DMS53 (cell line): ENCODE results near the gene ZNF136.
A peak's percentile ranks its signal among the peaks of the same experiment; 100 is the strongest.

Experiments used
- DNase-seq: peaks from one replicate; lab custom pipeline; 2025; lab: John Stamatoyannopoulos, UW

ZNF136 gene

DNA sequence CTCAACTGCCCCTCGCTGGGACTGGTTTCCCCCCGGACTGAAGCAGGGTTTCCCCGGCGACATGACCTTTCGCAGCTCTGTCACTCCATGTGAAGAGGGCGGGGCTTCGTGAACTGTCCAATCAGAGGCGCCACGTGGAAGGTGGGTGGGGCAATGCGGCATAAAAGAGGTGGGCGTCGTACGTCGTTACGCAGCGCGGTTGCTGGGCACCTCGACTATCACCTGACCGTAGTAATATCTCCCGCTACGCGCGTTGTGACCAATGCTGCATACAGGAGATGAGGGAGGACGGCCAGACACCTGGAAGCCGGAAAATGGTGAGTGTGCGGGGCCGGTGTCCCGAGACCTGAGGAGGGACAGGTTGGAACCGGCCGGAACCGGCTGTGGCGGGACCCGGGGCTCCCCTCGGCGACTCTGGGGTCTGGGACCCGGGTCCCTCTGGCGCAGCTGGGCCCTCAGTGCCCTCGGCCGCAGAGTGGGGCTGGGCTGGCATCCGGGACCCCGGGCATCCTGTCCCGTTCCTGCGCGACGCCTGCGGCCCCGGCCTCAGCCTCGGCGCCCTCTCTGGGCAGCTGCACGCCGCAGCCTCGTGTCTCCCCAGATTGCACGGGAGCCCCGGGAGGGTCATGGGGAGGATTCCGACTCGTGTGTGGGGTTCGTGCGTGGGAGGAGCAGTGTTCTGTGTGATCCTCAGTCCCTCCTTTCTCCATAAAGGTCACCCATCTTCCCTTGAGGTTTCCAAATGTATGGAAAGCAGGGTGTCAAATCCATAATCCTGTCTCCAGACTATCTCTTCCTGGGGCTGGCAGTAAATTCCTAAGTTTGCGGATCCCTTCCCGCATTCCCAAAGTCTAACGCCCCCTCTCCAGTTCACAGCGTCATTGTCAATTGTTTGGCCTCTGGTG lies 32.2 kb downstream of the ZNF136 start:
- peak; percentile 92 for DNase-seq

DNA sequence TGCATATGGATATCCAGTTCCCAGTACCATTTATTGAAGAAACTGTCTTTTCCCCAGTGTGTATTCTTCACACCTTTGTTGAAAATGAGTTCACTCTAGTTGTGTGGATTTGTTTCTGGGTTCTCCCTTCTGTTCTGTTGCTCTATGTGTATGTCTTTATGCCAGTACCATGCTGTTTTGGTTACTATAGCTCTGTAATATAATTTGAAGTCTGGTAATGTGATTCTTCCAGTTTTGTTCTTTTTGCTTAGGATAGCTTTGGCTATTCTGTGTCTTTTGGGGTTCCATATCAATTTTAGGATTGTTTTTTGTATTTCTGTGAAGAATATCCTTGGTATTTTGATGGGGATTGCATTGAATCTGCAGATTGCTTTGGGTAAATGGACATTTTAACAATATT lies 35.2 kb downstream of the ZNF136 start:
- DNase-seq: no peak

DNA sequence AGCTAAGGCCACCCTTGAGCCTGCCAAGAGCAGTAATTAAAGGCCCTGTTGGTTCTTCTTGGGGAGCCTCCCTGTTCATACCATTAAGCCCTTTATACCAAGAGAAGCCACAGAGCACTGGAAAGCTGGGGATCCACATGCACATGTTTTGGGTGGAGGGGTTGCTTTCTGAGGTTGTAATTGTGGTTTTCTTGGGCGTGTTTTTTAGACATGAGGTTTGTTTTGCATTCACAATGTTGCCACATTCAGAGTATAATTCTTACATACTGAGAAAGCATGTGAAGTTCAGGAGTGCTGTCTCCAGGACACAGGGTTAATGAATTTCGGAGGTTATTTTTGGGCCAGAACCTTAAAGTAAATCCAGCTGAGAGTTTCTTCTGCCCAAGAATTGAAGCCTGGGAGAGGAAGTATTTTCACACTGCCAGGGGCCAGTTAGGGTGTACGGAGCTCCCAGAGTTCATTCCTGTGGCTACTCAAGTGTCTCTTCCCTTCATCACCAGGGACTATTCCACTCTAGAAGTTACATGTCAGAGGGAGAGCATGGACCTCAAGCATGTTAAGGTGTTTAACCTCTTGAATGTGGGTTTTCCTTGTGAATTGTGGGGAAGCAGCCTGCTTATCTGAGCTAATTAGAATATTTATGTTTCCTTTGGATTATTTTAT lies 37.0 kb downstream of the ZNF136 start:
- no peak for DNase-seq

DNA sequence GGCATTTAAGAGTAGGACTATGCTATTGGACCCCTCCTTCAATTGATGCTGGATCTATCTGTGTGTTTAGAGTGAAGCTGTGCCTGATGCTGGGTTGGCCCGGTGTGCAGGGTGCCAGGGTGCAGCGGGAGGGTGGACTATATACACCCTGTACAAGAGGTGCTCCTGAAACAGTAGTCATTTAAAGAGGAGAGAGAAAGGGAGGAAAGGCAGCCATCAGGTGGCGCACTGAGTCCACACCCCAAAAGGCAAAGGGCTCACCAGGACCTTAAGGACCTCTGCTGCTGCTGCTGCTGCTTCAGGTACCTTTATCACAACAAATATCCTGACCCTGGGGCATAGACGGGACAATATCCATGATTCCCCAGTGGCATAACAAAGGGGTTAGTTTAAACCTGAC lies 39.4 kb downstream of the ZNF136 start:
- DNase-seq: peak; percentile 48

DNA sequence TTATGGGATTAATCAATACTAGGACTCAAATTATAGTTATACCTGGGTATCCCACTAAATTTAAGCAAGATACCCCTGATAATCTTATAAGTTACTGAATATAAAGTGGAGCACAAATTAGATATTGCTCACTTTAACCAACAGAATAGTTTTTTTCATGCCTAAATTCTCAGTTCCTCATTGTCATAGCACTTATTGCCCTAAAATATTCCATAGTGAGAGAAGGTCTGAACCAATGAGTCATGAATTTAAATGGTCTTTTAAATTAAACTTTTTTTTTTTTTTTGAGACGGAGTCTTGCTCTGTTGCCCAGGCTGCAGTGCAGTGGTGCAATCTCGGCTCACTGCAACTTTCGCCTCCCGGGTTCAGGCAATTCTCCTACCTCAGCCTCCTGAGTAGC lies 42.4 kb downstream of the ZNF136 start:
- no peak for DNase-seq

DNA sequence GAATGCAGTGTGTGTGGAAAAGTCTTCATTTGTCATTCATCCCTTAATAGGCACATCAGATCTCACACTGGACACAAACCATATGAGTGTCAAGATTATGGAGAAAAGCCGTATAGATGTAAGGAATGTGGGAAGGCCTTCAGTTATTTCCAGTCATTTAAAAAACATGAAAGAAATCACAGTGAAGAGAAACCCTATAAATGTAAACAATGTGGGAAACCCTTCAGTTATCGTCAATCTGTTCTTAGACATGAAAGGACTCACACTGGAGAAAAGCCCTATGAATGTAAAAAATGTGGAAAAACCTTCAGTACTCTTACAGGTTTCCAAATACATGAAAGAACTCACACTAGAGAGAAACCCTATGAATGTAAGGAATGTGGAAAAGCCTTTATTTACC lies 45.3 kb downstream of the ZNF136 start:
- no peak for DNase-seq

DNA sequence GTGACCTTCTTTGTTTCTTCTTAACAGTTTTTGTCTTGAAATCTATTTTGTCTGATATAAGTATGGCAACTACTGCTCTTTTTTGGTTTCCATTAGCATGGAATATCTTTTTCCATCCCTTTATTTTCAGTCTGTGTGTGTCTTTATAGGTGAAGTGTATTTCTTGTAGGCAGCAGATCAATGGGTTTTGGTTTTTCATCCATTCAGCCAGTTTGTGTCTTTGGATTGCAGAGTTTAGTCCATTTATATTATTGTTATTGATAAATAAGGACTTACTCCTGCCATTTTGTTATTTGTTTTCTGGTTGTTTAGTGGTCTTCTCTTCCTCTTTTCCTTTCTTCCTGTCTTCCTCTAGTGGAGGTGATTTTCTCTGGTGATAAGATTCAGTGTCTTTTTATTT lies 54.4 kb downstream of the ZNF136 start:
- DNase-seq: no peak

DNA sequence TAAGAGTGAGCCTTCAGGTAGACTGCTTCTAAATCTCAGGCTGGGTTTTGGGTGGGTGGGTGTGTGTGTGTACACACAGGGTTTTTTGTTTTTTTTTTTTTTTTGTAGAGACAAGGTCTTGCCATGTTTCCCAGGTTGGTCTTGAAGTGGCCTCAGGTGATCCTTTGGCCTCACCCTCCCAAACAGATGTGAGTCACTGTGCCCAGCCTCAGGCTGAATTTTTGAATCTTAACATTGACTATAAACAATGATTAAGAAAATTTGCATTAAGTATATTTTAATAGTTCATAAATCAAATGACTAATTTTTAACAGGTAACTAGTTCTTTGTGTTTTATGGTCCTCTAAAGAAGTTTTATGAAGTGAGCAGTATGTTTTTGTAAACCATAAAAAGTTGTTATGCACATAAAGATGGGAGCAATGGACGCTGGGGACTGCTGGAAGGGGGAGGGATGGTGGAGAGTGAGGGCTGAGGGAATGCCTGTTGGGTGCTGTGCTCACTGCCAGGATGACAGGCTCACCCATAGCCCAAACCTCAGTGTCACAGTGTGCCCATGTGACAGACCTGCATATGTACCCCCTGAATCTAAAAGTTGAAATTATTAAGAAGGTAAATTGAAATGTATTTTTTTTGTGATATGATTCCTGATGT lies 60.2 kb downstream of the ZNF136 start:
- no peak for DNase-seq

DNA sequence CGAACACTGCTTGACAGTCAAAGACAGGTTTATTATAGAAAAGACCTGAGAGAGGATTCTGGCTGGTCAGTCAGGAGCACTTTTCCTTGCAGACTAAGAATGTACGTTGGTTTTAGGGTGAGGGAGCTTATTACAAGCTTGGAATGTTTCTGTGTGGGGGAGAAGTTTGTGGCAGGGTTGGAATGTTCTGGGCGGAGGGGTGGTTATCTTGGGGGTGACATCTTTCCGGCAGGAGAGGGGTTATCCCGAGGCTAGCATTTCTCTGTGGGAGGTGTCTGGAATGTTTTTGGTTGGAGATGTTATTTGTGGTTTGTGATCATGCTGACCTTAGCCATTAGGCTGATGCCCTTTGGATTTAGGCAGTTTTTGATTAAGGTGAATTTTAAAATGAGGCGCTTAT lies 61.8 kb downstream of the ZNF136 start:
- DNase-seq: no peak

DNA sequence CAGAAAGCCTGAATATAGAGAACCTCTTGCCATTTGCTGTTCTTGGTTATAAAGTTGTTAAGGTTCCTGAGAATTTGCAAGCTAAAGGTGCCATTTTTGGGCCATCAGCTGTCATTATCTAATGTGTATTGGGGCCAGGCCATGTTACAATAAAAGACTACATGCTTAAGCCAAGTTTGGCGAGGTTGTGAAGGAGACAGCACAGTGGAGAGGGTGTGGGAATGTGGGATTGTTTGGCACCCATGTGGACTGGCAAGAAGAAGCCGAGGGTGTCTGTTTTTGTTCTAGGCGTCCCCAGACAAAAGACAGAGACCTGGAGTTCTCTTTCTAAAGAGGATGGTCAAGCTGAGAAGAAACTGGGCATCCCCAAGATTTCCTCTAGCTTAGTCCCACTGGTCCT lies 67.1 kb downstream of the ZNF136 start:
- DNase-seq: no peak

DNA sequence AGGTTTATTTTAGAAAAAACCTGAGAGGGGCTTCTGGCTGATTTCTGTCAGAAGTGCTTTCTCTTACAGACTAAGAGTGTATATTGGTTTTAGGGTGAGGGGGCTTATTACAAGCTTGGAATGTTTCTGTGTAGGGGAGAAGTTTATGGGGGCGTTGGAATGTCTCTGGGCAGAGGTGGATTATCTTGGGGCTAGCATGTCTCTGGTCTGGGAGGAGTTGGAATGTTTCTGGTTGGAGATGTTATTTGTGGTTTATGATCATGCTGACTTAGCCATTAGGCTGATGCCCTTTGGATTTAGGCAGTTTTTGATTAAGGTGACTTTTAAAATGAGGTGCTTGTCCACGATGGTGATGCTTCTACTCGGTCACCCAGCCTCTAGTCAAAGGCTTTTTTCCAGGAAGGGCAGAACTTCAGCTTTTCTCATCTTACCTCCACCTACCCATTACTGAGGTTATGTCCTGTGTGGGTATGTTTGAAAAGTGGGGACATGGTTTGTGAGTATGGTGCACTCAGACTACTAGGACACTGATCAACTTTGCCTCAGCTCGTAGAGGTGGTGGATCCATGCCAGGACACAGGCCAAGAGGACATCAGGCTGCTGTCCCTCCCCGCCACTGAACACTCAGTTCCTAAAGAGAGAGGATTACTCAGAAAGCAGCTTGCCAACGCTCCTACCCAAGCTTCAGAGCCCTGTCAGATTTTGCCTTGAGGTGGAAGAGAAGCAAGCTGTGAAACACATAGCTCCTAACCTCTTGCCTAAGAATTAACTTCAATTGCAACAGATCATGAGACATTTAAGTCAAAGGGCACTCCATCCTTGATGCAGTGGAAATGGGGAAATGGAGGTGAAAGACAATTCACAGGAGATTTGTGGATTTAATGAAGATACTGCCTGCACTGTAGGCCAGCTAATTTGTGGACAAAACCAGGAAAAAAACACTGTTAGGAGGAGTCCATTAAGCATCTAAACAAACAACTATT lies 68.1 kb downstream of the ZNF136 start:
- no peak for DNase-seq

DNA sequence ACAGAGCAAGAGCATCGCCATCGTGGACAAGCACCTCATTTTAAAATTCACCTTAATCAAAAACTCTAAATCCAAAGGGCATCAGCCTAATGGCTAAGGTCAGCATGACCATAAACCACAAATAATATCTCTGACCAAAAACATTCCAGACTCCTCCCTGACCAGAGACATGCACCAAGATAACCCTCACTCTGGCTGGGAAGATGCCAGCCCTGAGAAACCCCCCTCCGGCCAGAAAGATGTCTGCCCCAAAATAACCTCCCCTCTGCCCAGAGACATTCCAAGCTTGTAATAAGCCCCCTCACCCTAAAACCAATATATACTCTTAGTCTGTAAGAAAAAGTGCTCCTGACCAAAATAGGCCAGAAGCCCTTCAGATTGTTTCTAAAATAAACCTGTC lies 70.1 kb downstream of the ZNF136 start:
- DNase-seq: no peak

DNA sequence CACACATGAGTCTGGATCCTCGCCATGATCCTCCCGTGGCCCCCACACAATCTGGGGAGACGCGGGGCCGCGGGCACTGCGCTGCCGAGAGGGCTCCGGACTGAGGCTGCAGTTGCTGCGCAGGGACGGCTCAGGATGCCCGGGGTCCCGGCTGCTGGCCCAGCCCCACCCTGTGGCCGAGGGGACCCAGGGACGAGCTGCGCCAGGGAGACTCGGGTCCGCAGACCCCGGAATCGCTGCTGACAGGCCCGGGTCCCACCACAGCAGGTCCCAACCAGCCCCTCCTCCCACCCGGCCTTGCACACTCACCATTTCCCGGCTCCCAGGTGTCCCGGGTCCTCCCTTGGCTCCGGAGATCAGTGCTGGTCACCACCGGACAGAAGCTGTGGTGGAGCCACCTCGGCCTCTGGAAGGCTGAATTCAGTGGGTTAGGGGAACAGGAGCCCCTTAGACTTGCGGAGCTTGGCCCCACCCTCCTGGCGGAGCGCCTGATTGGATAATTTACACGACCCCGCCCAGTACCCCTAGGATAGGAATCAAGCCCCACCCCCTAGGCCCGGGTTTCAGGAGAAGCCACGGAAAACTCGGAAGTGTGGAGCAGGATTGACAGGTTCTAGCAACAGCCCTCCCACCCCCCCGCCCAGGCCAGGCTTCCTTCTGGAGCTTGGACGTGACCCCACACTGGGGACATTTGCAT lies 74.4 kb downstream of the ZNF136 start:
- DNase-seq: no peak
